IMR-90 (cell line): ENCODE results near the gene FAIM2. TPM values are rescaled to one million over a fixed set of nuclear protein-coding genes. Genes with fewer than 3 reads are reported as not detected.

ENCODE experiments used
- ATAC-seq: fragments of 200-7000 bp; cut with Tn5 transposase; 2 replicates; pipeline ENCODE4 v1.9.1; 2020; ENCODE audit warnings: low read depth, mild to moderate bottlenecking, moderate library complexity
- BruUV-seq: library from RNA; stranded (reverse); fragments of 400-500 nt; replicated peaks from 2 replicates; lab custom pipeline; 2021; lab: Mats Ljungman, UMichigan
- CTCF ChIA-PET: fragments of 300-600 bp; formaldehyde crosslinking; extraction: SDS; loops from one replicate; lab custom pipeline; 2021; ENCODE audit warnings: antibody characterized with exemption; lab: Yijun Ruan, JAX
- POLR2A ChIA-PET: fragments of 300-600 bp; sonication (Branson Sonifier 250); formaldehyde crosslinking; loops from one replicate; lab custom pipeline; 2022; ENCODE audit warnings: antibody characterized with exemption; ENCODE audit not compliant: unreplicated experiment; lab: Charles Lee
- DNase-seq: peaks from one replicate; pipeline ENCODE4 v3.0.0; 2013
- H2AFZ ChIP-seq: replicated peaks from 2 replicates; pipeline ENCODE3; 2013; ENCODE audit warnings: low read length, mild to moderate bottlenecking; ENCODE audit not compliant: poor library complexity
- H2AK5ac ChIP-seq: 2 replicates; pipeline ENCODE4 v1.6.1; 2013; ENCODE audit warnings: low read depth, low read length, inconsistent platforms
- H2AK9ac ChIP-seq: replicated peaks from 2 replicates; pipeline ENCODE3; 2013; ENCODE audit warnings: mild to moderate bottlenecking, low read depth, low read length, moderate library complexity; ENCODE audit not compliant: poor library complexity
- H2BK120ac ChIP-seq: 2 replicates; pipeline ENCODE4 v1.6.1; 2013; ENCODE audit warnings: low read depth, low read length, inconsistent platforms
- H2BK15ac ChIP-seq: 3 replicates; pipeline ENCODE4 v1.6.1; 2013; ENCODE audit warnings: low read depth, low read length, inconsistent platforms
- H2BK20ac ChIP-seq: 2 replicates; pipeline ENCODE4 v1.6.1; 2013; ENCODE audit warnings: low read depth, mild to moderate bottlenecking, inconsistent platforms, low read length, moderate library complexity
- H2BK5ac ChIP-seq: 2 replicates; pipeline ENCODE4 v1.6.1; 2013; ENCODE audit warnings: mild to moderate bottlenecking, low read depth, low read length, inconsistent platforms; ENCODE audit not compliant: poor library complexity, severe bottlenecking
- H3K14ac ChIP-seq: replicated peaks from 2 replicates; pipeline ENCODE4 v1.6.1; 2013; ENCODE audit warnings: low read depth, low read length, inconsistent platforms
- H3K18ac ChIP-seq: 2 replicates; pipeline ENCODE4 v1.6.1; 2013; ENCODE audit warnings: low read depth, low read length, control low read depth
- H3K23ac ChIP-seq: 2 replicates; pipeline ENCODE4 v1.6.1; 2013; ENCODE audit warnings: low read depth, low read length, inconsistent platforms
- H3K27ac ChIP-seq: 2 replicates; pipeline ENCODE4 v1.5.1; 2013; ENCODE audit warnings: mild to moderate bottlenecking, control low read depth, low read length; ENCODE audit not compliant: insufficient read depth
- H3K27me3 ChIP-seq: 2 replicates; pipeline ENCODE4 v1.6.1; 2013; ENCODE audit warnings: low read length; ENCODE audit not compliant: control insufficient read depth, insufficient read depth
- H3K36me3 ChIP-seq: 2 replicates; pipeline ENCODE4 v1.6.1; 2013; ENCODE audit warnings: low read length, mixed read lengths; ENCODE audit not compliant: control insufficient read depth, insufficient read depth
- H3K4ac ChIP-seq: 2 replicates; pipeline ENCODE4 v1.6.1; 2013; ENCODE audit warnings: low read depth, low read length, inconsistent platforms
- H3K4me1 ChIP-seq: 2 replicates; pipeline ENCODE4 v1.6.1; 2013; ENCODE audit warnings: low read length, mixed read lengths; ENCODE audit not compliant: control insufficient read depth, insufficient read depth
- H3K4me2 ChIP-seq: 2 replicates; pipeline ENCODE4 v1.6.1; 2013; ENCODE audit warnings: low read depth, mild to moderate bottlenecking, control low read depth, low read length, moderate library complexity
- H3K4me3 ChIP-seq: 2 replicates; pipeline ENCODE4 v1.5.1; 2013; ENCODE audit warnings: low read depth, mild to moderate bottlenecking, control low read depth, low read length, moderate library complexity; ENCODE audit not compliant: insufficient read depth
- H3K56ac ChIP-seq: 2 replicates; pipeline ENCODE4 v1.6.1; 2013; ENCODE audit warnings: low read length, inconsistent platforms; ENCODE audit not compliant: insufficient read depth; ENCODE audit errors: extremely low read depth
- H3K79me1 ChIP-seq, 2 experiments: 2 replicates each; pipeline ENCODE4 v1.6.1; 2013; ENCODE audit warnings: low read length in 2 of 2, inconsistent platforms in 1 of 2, low read depth in 1 of 2
- H3K9ac ChIP-seq: 2 replicates; pipeline ENCODE4 v1.6.1; 2013; ENCODE audit warnings: low read depth, low read length, control low read depth
- H3K9me1 ChIP-seq: 2 replicates; pipeline ENCODE4 v1.6.1; 2013; ENCODE audit warnings: low read length, inconsistent platforms; ENCODE audit not compliant: insufficient read depth
- H3K9me3 ChIP-seq: 2 replicates; pipeline ENCODE4 v1.6.1; 2013; ENCODE audit warnings: low read length; ENCODE audit not compliant: control insufficient read depth, insufficient read depth
- H4K20me1 ChIP-seq: 2 replicates; pipeline ENCODE4 v1.6.1; 2013; ENCODE audit warnings: low read length, inconsistent platforms; ENCODE audit not compliant: insufficient read depth
- H4K5ac ChIP-seq: 2 replicates; pipeline ENCODE4 v1.6.1; 2013; ENCODE audit warnings: mild to moderate bottlenecking, low read depth, low read length, control low read depth
- H4K8ac ChIP-seq, 2 experiments: 2 replicates each; pipeline ENCODE4 v1.6.1; 2013; ENCODE audit warnings: low read depth in 2 of 2, low read length in 2 of 2, control low read depth in 1 of 2, inconsistent platforms in 1 of 2
- H4K91ac ChIP-seq: 2 replicates; pipeline ENCODE4 v1.6.1; 2013; ENCODE audit warnings: low read depth, low read length, inconsistent platforms; ENCODE audit not compliant: insufficient read depth
- BHLHE40 ChIP-seq: fragments of 150-350 bp; IDR thresholded peaks from 2 replicates; pipeline ENCODE4 v1.6.1; 2016; ENCODE audit warnings: mild to moderate bottlenecking, low read depth, low read length
- CEBPB ChIP-seq: IDR thresholded peaks from 2 replicates; pipeline ENCODE4 v1.6.1; 2012; ENCODE audit warnings: low read depth, low read length, improper control_type of control experiment
- CHD1 ChIP-seq: IDR thresholded peaks from 2 replicates; pipeline ENCODE4 v1.6.1; 2012; ENCODE audit warnings: low read depth, low read length, improper control_type of control experiment
- CTCF ChIP-seq: conservative IDR thresholded peaks from 2 replicates; pipeline ENCODE4 v1.5.1; 2012; ENCODE audit warnings: mild to moderate bottlenecking, low read depth, low read length, improper control_type of control experiment
- FOS ChIP-seq: fragments of 150-350 bp; IDR thresholded peaks from 2 replicates; pipeline ENCODE4 v1.6.1; 2016; ENCODE audit warnings: low read depth, low read length
- MAZ ChIP-seq: IDR thresholded peaks from 2 replicates; pipeline ENCODE4 v1.6.1; 2012; ENCODE audit warnings: low read depth, mild to moderate bottlenecking, low read length, improper control_type of control experiment, moderate library complexity, borderline replicate concordance
- NFE2L2 ChIP-seq: fragments of 150-350 bp; IDR thresholded peaks from 2 replicates; pipeline ENCODE4 v1.6.1; 2016; ENCODE audit warnings: low read depth, mild to moderate bottlenecking, low read length
- POLR2A ChIP-seq: IDR thresholded peaks from 2 replicates; pipeline ENCODE4 v1.6.1; 2012; ENCODE audit warnings: mild to moderate bottlenecking, low read depth, low read length
- RCOR1 ChIP-seq: IDR thresholded peaks from 2 replicates; pipeline ENCODE4 v1.6.1; 2012; ENCODE audit warnings: mild to moderate bottlenecking, low read length, improper control_type of control experiment; ENCODE audit not compliant: insufficient replicate concordance
- RFX5 ChIP-seq: IDR thresholded peaks from 2 replicates; pipeline ENCODE4 v1.8.0; 2012; ENCODE audit warnings: low read depth, mild to moderate bottlenecking, low read length, moderate library complexity
- SMC3 ChIP-seq: fragments of 150-350 bp; IDR thresholded peaks from 2 replicates; pipeline ENCODE4 v1.6.1; 2016; ENCODE audit warnings: low read depth, mild to moderate bottlenecking, antibody characterized with exemption, low read length, moderate library complexity
- USF2 ChIP-seq: fragments of 150-350 bp; IDR thresholded peaks from 2 replicates; pipeline ENCODE4 v1.6.1; 2017; ENCODE audit warnings: mild to moderate bottlenecking, antibody characterized with exemption, low read length, low read depth
- WGBS, 2 experiments: methylation state at CpG; one replicate each; pipeline versions ENCODE4 v1.1.5 to v1.1.7; 2013; ENCODE audit warnings: missing lambda C conversion rate in 2 of 2; ENCODE audit not compliant: insufficient read length in 1 of 2; ENCODE audit errors: extremely low coverage in 2 of 2; 5-methylcytosine and 5-hydroxymethylcytosine counted together
- dilution Hi-C: fragments of 300-500 bp; cut with HindIII; formaldehyde crosslinking; loops from one replicate; pipeline ENCODE4 v1.14.3; 2018; ENCODE audit warnings: low sequenced_read_pairs; ENCODE audit not compliant: unreplicated experiment
- in situ Hi-C: fragments of 300-500 bp; cut with MboI; formaldehyde crosslinking; loops from 3 replicates; pipeline ENCODE4 v1.14.3; 2019; ENCODE audit warnings: low sequenced_read_pairs, inconsistent platforms, mixed read lengths
- intact Hi-C: fragments of 100-400 bp; cut with micrococcal nuclease; formaldehyde crosslinking; loops from 2 replicates; pipeline ENCODE4 v1.10.0; 2022
- polyA plus RNA-seq, 3 experiments: library from polyadenylated mRNA; depleted of rRNA; stranded (reverse); fragments of >200 nt; gene quantifications; 2 replicates each; pipeline ENCODE4 v1.2.3, GENCODE V29; 2012; ENCODE audit warnings: low replicate concordance in 1 of 3
- total RNA-seq: library from RNA; depleted of rRNA; stranded (reverse); fragments of >200 nt; gene quantifications from 2 replicates; pipeline ENCODE4 v1.2.3, GENCODE V29; 2012

Gene FAIM2
- total and polyA plus RNA-seq, 2 of the 4 experiments (the other 2 are of a cell fraction) = 0.72 to 5.3 TPM

GRCh38 chr12:49944718-49945117 lies 41.0 kb upstream of the FAIM2 start:
- Histone ChIP-seq H3K9me3 (no peaks in the 10 kb centered on the region), H2AFZ (peak overlapping the region; percentile 10), H2BK120ac (no peak overlapping the region; the same call in 1 of the 2 replicates), H3K9ac (no peak overlapping the region), H4K91ac (no peak overlapping the region), H2BK20ac (peak overlapping the region; percentile 41; the same call in 1 of the 2 replicates), H2AK5ac (0 out of 2 replicates have a peak overlapping the region, but pooled peaks have one; percentile 14), H3K79me1 (no peaks in the 10 kb centered on the region), H2BK5ac (no peak overlapping the region), H3K36me3 (no peaks in the 10 kb centered on the region), H3K27me3 (peaks cover 9% of the 10 kb centered on the region; the same call in 1 of the 2 replicates), H3K4me3 (no peak overlapping the region), H4K20me1 (no peaks in the 10 kb centered on the region), H2BK15ac (no peak overlapping the region), H4K5ac (no peak overlapping the region), H4K8ac (peak overlapping the region in 1 of 2 experiments; percentile 23; a peak in 1 of 4 replicates), H3K4me2 (no peak overlapping the region), H3K18ac (no peak overlapping the region), H3K56ac (no peak overlapping the region), H3K23ac (no peak overlapping the region), H2AK9ac (no peak overlapping the region), H3K4ac (peak overlapping the region; percentile 12; the same call in 1 of the 2 replicates), H3K9me1 (0 out of 2 replicates have a peak, but pooled peaks cover 3% of the 10 kb centered on the region), H3K27ac (no peak overlapping the region), H3K4me1 (no peaks in the 10 kb centered on the region; the same call in 1 of the 2 replicates), H3K14ac (no peak overlapping the region)
- POLR2A ChIA-PET = no interaction called here
- intact Hi-C loops (loop anchor here (1.0 to 2.0 kb wide), 2 partner anchors 75 to 168 kb away; no protein-coding TSS in a partner anchor), in situ Hi-C loops (no loop called here), dilution Hi-C loops (no loop called here)
- DNase-seq (no peak), ATAC-seq (no peak)
- TF ChIP-seq FOS (no peak), NFE2L2 (no peak), CTCF (no peak), POLR2A (no peak), SMC3 (no peak), RCOR1 (no peak), RFX5 (no peak), CHD1 (no peak), BHLHE40 (no peak), MAZ (no peak), CEBPB (no peak), USF2 (no peak)
- BruUV-seq = no TSS peak
- WGBS, 2 experiments = no CpG with 5 or more reads among the region's 3 CpGs
- CTCF ChIA-PET = interaction anchor here (1.4 to 1.6 kb wide), 2 partner anchors 17 to 78 kb away, joined by 7 to 10 read pairs; no protein-coding TSS in a partner anchor
